ENCODE data around the gene TAGLN.
"Not testable (repeated sequence)": the region's sequence is repeated elsewhere in the genome, so short reads cannot be mapped to it uniquely, and the experiment has no call there.

The TAGLN gene

DNA sequence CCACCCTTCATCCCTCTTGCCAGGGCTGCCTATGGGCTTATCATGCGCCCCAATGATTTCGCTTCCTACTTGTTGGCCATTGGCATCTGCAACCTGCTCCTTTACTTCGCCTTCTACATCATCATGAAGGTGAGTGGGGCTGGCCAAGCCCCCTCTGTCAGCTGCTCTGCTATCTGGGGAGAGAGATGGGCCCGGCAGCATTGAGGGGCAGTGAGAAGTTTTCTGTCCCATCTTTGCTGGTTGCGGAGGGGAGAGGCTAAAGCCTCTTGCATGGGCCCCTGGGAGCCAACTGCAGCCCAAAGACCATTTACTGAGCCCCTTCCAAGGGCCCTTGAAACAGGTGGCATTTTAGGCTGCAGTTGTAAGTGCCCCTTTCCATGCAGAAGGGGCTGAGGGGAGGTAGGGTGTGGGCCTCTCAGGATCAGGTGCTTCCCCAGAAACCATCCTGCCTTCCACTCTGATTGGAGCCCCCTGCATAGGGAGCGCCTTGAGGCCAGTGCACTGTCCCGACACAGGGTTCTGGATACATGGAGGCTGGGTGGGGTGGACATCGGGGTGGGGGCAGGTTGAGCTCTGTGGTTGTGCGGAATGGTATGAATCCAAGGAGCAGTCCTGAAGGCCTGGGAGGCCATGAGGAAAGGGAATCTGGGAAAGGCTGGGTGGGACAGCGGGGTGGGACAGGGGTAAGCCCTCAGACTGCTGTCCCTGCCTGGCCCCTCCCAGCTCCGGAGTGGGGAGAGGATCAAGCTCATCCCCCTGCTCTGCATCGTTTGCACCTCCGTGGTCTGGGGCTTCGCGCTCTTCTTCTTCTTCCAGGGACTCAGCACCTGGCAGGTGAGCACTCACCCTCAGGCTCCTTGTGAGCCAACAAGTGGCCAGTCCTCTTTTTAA, 5.8 kb upstream of the TAGLN start:
- FAIRE-seq: no peak
- DNase-seq (ENCODE audit: extremely low spot score, insufficient read length, low read depth): no peak

DNA sequence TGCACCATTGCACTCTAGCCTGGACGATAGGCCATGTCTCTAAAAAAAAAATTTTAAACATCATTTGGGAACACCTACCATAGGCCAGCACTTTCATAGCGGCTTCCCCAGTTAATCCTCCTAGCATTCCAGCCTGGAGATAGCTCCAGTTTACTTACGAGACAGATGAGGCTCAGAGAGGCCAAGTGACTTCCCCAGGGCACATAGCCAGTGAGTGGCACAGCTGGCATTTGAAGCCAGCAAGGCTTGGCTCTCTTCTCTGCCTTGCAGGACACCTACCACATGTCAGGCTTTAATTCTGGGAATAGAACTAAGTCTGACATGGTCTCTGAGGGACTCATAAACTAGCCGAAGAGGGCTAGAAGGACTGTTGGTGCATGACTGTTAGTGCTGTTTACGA, 4.9 kb upstream of the TAGLN start:
- no peak for DNase-seq (ENCODE audit: extremely low spot score, insufficient read length, low read depth)
- FAIRE-seq: no peak

DNA sequence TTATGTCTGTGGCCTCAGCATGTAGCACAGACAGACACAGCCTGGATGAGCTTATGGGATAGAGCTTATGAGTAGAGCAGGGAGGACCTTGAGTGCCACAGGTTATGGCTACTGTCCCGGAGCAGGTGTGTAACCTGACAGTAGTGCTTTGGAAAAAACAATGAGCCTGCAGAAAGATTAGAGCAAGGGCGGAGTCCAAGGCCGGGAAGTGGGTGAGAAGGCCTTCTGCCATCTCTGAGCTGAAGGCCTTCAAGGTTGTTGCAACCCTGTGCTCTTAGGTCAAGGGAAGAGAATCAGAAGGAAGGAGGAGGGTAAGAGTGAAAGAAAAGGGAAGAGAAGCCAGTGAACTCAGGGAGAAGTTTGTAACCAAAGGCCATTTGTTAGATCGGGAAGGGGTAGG, 3.9 kb upstream of the TAGLN start:
- FAIRE-seq (no peak), DNase-seq (ENCODE audit: extremely low spot score, insufficient read length, low read depth) (no peak)

DNA sequence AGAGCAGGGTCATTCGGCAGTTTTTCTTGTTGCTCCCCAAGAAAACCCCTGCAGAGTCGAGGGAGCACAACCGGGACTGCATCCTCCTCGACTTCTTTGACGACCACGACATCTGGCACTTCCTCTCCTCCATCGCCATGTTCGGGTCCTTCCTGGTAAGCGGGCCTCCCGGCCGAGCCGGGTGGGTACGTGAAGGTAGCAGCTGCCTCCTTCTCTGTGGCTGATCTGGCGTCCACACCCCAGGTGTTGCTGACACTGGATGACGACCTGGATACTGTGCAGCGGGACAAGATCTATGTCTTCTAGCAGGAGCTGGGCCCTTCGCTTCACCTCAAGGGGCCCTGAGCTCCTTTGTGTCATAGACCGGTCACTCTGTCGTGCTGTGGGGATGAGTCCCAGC, 3.4 kb upstream of the TAGLN start:
- DNase-seq (ENCODE audit: extremely low spot score, insufficient read length, low read depth) (no peak), FAIRE-seq (no peak)

DNA sequence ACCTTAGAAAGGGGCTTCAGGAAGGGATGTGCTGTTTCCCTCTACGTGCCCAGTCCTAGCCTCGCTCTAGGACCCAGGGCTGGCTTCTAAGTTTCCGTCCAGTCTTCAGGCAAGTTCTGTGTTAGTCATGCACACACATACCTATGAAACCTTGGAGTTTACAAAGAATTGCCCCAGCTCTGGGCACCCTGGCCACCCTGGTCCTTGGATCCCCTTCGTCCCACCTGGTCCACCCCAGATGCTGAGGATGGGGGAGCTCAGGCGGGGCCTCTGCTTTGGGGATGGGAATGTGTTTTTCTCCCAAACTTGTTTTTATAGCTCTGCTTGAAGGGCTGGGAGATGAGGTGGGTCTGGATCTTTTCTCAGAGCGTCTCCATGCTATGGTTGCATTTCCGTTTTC, 2.2 kb upstream of the TAGLN start:
- FAIRE-seq (no peak), DNase-seq (ENCODE audit: extremely low spot score, insufficient read length, low read depth) (no peak)

DNA sequence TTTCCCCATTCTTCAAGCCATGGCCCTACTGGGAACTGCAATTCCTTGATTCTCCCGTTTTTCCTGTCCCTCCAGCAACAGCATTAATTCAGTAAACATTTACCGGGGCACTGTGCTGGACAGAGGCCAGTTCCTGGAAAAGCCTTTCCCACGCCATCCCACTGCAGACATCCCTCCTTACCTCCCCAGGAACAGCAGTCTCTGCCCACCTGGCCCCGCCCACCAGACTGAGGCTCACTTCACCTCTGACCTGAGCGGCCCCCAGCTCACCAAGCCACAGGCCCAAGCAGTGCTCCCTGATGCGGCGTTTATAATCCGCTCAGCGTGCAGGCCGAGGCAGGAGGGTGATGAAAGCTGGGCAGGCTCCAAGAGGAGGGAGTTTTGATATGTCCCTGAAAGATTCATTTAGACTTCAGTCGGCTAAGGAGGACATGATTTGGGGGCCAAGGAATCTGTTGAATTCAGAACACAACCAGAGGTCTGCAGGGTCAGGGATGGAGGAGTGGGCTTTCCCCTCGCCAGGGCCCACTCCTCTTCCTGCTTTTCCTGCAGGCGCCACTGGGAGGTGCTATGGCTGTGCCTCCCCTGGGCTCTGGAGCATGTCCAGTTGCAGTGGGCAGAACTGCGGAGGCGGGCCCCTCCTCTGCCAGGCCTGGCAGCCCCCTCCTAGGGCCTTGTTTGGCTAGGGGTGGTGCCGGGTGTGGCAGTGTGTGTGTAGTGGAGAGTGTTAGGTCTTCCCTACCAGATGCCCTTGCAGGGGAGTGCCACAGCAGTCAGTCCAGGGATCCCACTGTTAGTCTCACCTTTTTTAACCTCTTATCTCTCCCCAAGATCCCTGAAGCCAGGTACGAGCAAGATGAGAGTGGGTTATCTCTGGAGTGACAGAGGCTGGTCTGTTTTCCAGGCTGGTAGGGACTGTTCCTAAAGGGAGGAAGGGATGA, 1.4 kb upstream of the TAGLN start:
- no peak for FAIRE-seq
- no peak for DNase-seq (ENCODE audit: extremely low spot score, insufficient read length, low read depth)

DNA sequence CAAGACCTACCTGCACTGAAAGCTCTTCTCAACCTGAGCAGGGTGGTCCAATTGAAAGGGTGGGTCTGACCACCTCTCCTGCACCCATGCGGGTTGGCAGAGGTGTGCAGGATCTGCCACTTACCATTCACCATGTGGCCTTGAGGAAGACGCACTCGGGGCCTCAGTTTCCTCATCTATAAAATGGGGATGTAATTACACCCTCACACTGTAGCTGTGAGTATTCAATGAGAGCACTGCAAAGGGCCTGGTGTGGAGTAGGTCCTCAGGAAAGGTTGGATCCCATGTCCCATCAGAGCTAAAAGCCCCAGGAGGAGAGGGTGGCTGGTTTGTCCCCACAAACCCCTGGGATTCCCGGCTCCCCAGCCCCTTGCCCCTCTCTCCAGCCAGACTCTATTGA, 557 bp upstream of the TAGLN start:
- FAIRE-seq (no peak), DNase-seq (ENCODE audit: extremely low spot score, insufficient read length, low read depth) (no peak)

DNA sequence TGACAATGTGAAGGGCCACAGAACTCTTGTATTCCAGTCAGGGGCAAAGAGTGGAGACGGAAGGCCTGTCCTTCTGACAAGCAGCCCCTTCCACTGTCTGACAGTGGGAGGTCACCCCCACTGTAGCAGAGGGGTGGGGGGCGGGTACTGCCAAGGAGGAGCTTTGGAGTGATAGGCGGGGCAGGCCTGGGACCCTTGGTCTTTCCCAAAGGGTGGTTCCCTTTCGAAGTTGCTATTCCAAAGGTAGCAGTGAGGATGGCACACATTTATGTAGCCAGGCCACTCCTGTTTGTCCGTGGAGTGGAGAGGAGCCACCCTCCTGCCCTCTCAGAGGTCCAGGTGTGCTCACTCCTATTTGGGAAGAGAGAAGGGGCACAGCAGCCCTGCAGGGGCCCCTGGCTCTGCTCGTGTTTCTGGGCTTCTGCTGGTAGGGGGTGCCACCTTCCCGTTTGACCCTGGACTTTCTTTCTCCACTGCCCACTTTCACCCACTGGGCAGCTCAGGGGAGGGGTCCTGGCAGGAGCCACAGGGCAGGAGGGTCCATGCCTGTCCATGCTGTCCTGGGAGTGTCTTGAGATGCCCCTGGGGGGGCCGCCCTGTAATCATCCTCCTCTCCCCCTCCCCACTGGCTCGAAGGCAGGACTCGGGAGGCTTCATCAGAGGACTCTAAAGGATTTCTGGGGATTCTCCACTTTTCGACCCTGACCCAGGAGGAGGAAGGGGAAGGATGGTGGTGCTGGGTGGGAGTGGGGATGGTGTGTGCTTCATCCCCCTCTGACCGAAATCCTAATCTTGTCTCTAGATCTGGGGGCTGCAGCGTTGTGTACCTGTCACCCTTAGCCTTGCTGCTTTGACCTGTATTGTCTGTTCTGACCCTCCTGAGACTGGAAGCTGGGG, 994 bp downstream of the TAGLN start:
- FAIRE-seq: no peak
- no peak for DNase-seq (ENCODE audit: extremely low spot score, insufficient read length, low read depth)

DNA sequence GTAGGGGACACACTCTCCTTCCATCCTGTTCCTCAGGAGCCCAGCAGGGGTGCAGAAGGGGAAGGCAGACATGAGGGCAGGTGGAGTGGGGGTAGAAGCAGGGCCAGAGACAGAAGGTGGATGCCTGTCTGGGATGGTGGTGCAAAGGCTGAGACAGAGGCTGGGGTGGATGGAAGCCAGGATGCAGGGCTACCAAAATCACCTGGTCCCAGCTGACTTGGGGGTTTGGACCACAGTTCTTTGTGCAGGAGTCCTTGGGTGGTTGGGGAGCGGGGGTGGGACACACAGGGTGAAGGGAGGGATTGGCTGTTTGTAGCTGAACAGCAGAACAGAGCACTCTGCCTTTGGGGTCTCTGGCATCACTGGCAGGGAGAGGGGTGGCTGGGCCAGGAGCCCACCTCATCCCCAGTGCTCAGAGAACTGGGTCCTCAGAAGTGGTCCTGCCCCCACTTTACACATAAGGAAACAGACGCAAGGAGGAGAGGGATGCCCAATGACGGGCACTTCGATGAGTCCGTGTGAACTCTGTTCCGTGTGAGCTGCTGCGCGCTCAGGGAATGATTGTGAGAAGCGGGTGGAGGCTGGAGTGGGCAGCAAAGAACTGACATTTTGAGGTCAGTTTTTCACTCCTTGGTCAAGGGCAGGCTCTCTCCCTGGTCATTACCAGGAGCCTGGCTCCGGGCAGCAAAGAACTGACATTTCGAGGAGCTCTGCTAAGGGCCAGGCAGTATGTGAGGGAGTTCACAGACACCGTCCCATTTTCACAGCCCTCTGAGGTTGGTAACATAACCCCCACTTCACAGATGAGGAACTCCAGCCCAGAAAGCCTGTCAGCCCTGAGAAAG, 1.9 kb downstream of the TAGLN start:
- no peak for DNase-seq (ENCODE audit: extremely low spot score, insufficient read length, low read depth)
- FAIRE-seq: no peak

DNA sequence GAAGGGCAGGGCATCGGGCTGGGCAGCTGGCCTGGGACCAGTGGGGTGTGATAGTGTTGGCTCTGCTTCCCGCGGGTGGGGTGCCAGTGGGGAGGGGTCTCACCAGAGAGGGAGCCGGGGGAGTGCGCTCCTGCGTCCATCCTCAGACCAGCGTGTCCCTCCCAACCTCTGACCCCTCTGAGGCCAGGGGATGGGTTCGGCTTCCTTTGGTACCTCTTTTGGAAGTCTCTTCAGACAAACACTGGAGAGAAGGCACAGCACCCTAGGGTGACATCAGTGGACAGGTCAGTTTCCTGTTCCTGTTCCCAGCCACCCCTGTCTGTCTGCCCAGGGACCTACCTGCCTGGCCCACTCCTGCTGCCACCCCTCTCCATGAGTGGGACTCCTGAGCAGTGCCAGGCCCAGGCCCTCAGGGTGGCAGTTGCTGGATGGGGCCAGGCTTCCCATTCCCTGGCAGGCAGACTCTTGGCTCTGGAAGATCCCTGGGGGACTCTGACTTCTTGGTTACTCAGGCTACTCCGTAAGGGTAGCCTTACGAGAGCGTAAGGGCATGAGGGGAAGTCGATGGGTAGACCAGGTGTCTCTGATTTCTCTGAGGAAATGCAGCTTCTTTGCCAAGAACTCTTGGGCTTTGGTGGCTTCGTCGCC, 2.6 kb downstream of the TAGLN start:
- FAIRE-seq: no peak
- DNase-seq (ENCODE audit: extremely low spot score, insufficient read length, low read depth): no peak

DNA sequence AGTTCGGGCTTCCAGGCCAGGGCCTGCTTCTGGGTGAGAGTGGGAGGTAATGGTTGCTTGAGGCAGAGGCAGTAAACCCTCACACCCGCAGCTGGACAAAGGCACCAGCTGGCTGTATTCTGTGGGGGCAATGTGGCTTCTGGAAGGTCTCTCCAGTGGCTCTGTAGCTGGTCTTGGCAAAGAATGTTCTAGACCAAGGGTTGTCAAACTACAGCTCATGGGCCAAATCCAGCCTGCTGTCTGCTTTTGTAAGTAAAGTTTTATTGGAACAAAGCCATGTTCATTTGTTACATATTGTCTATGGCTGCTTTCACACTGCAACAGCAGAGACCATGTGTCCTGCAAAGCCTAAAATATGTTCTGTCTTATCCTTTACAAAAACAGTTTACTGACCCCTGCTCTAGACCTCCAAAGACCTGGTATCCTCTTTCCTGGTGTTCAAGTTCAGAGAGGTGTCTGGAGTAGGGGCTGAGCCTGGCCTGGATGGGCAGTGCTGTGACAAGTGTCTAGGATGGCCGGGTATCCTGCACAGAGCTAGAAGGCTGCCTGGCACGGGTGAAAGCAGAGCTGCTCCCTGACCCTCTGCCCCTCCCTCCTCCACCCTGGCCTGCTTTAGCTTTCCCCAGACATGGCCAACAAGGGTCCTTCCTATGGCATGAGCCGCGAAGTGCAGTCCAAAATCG, 3.4 kb downstream of the TAGLN start:
- FAIRE-seq (no peak), DNase-seq (ENCODE audit: extremely low spot score, insufficient read length, low read depth) (no peak)

DNA sequence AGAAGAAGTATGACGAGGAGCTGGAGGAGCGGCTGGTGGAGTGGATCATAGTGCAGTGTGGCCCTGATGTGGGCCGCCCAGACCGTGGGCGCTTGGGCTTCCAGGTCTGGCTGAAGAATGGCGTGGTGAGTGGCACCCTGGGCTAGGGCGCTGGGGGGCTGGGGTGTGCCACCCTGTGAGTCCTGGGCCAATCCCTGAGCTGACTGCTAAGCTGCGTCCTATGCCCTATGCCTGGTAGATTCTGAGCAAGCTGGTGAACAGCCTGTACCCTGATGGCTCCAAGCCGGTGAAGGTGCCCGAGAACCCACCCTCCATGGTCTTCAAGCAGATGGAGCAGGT, 3.9 kb downstream of the TAGLN start:
- FAIRE-seq: no peak

DNA sequence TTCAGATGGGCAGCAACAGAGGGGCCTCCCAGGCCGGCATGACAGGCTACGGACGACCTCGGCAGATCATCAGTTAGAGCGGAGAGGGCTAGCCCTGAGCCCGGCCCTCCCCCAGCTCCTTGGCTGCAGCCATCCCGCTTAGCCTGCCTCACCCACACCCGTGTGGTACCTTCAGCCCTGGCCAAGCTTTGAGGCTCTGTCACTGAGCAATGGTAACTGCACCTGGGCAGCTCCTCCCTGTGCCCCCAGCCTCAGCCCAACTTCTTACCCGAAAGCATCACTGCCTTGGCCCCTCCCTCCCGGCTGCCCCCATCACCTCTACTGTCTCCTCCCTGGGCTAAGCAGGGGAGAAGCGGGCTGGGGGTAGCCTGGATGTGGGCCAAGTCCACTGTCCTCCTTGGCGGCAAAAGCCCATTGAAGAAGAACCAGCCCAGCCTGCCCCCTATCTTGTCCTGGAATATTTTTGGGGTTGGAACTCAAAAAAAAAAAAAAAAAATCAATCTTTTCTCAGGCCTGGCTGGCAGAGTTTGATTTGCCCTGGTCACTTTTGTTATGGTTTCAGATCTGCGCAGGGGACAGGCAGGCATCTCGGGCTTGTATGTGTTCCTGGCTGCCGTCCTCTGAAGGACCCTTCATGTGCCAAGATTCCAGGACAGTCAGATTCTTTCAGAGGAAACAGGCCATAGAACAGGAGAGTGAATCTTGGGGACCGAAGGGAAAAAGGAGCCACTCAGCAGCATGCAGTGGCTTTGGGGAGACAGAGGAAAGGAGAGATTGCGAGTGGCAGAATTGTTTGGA, 5.3 kb downstream of the TAGLN start:
- DNase-seq (ENCODE audit: extremely low spot score, insufficient read length, low read depth): no peak
- no peak for FAIRE-seq

More for the DNA sequence above, 3.9 kb downstream of the TAGLN start:
- no peak for DNase-seq (ENCODE audit: extremely low spot score, insufficient read length, low read depth)

DNA sequence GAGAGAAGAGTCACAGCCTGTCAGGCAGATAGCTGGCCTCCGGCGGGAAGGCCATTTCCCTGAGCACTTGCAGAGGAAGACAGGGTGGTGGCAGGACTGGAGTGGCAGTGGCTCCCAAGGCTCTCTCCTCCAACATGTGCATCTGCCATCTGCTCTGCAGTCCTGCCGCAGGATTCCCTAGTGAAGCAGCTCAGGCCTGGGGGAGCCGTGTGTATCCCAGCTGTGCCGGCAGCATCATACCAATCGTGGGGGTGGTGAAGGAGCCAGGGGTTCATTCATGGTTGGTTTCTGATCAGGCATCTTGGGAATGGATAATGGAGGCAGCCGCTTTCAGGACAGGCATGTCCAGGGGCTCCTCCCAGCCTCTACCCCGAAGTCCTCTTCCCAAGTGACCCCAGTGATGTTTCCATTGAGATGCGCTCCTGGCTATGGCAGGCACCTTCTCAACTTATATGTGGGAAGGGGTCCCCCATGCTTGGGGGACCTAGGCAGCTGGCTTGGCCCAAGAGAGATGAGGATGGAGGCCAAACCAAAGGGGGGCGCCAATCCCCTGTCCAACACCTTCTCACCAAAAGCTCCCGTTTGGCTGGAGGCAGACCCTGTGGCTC, 6.1 kb downstream of the TAGLN start:
- no peak for FAIRE-seq

DNA sequence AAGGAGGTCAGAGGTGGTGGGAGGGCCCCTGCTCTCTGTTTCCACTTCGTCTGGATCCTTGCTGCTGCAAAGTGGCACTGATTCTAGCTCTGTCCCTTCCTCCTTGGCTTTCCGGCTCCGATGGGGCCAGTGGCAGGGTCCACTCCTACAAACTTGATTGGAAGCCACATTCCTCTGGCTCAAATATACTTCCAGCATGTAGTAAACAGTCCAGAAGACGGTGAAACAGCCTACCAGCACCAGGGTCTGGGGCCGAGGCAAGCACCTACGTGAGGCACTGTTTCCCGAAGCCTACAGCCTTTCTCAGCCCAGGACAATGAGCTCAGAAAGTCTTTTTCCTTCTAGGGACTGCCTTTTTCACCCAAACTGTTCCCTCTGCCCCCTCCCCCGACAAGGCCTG, 6.9 kb downstream of the TAGLN start:
- not testable (repeated sequence) for DNase-seq (ENCODE audit: extremely low spot score, insufficient read length, low read depth); FAIRE-seq

More for the DNA sequence above, 6.1 kb downstream of the TAGLN start:
- DNase-seq (ENCODE audit: extremely low spot score, insufficient read length, low read depth): no peak

DNA sequence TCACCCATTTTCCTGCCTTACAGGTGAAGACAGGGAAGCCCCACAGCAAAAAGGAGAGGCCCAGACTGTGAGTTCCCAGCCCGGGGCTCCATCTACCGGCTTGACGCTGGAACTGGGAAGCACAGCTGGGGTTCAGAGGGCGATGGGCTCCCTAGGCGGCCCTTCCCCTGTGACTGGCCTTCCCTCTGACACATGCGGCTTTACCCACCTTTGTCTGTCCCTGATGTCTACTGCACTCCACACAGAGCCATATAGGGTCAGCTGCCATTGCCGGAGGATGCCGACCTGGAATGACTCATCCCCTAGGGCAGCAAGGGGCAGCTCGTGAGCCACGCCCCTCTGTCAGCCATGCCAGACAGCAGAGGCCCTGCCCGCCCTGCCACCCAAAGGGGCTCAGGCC, 7.7 kb downstream of the TAGLN start:
- FAIRE-seq: not testable (repeated sequence)

DNA sequence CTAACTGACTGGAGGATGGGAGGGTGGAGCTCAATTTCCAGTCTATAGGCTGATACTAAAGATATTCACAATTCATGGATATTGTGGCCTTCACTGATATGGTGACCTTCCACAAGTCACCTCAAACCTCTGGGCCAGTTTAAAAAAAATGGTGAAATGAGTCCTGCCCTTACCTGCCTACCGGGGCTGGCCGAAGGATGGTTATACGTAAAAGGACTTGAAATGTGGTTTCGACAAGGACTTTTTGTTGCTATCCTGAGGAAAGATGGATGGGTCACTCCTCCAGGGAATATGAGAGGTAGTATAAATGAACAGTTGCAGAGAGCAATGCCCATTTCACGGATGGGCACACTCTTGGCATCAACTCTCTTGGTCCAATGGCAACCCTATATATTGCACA, 8.3 kb downstream of the TAGLN start:
- FAIRE-seq; DNase-seq (ENCODE audit: extremely low spot score, insufficient read length, low read depth): not testable (repeated sequence)

More for the DNA sequence above, 7.7 kb downstream of the TAGLN start:
- DNase-seq (ENCODE audit: extremely low spot score, insufficient read length, low read depth): not testable (repeated sequence)

Measured in GM18507 (cell line).